Ovary (tissue), 3 donors: ENCODE results near the gene BMI1.

Source experiments
- CTCF ChIP-seq, 3 donors: fragments of 450-650 bp in 2 of 3; fragments of 200-600 bp in 1 of 3; IDR thresholded peaks; one replicate each; pipeline versions ENCODE4 v1.5.1 to v1.8.0; 2016 to 2022; ENCODE audit warnings: antibody characterized with exemption in 3 of 3, mild to moderate bottlenecking in 1 of 3
- EP300 ChIP-seq: sonication (generic); formaldehyde crosslinking; IDR thresholded peaks from one replicate; pipeline ENCODE4 v1.6.1; 2017; ENCODE audit warnings: antibody characterized with exemption
- POLR2A ChIP-seq: fragments of 450-650 bp; IDR thresholded peaks from one replicate; pipeline ENCODE4 v1.6.1; 2017; ENCODE audit warnings: antibody characterized with exemption, mild to moderate bottlenecking, moderate library complexity
- donor health status: DM: no; HTN: no; CAD: no.

- TF ChIP-seq CTCF (IDR thresholded peaks at IDR 0.05) (no peak), EP300 (no peak), POLR2A (no peak)
These were observed 53.7 kb downstream of the BMI1 start for GRCh38 chr10:22374489-22375126.
